ENCODE data around the gene PANK3. TPM values are rescaled to one million over a fixed set of nuclear protein-coding genes. Genes with fewer than 3 reads are reported as not detected.

The PANK3 gene
- total and polyA plus RNA-seq, 2 donors (not counting 1 experiment from before 2014, with no cell fraction given), result 26.9 to 41.5 TPM

- H3K4me2 ChIP-seq (ENCODE audit: extremely low read depth, insufficient read depth, low read length), result no peak within 1 kb of the TSS
- peaks cover 20% of the 10 kb centered on the region for H3K27me3 ChIP-seq (ENCODE audit: control insufficient read depth, insufficient read depth, low read length)
- H3K79me2 ChIP-seq (ENCODE audit: control insufficient read depth, insufficient read depth, low read length), result no peaks in the 10 kb centered on the region
- no peak within 1 kb of the TSS for H3K27ac ChIP-seq (ENCODE audit: insufficient read depth, low read length)
- H3K9ac ChIP-seq (ENCODE audit: insufficient read depth, low read length), result no peak within 1 kb of the TSS
- no peak within 1 kb of the TSS for H2AFZ ChIP-seq (ENCODE audit: low read length)
- peak within 1 kb of the TSS in 2 of 4 experiments; percentile 17 to 49 for H3K4me3 ChIP-seq (replicated peaks in 1 of 4; ENCODE audit: control extremely low read depth in 1 of 4, insufficient read depth in 1 of 4, low read depth in 3 of 4, low read length in 4 of 4)
- H3K9me3 ChIP-seq (ENCODE audit: control insufficient read depth, insufficient read depth, low read depth, low read length), result no peaks in the 10 kb centered on the region
- peak; percentile 22 to 43 for DNase-seq (ENCODE audit: low read depth in 2 of 2)
- TF ChIP-seq EZH2 (IDR thresholded peaks at IDR 0.05; ENCODE audit: low read length, missing control alignments), result peak; percentile 85
- TF ChIP-seq CTCF (conservative IDR thresholded peaks at IDR 0.05 in 1 of 2, IDR thresholded peaks at IDR 0.05 in 1 of 2; ENCODE audit: low read depth in 1 of 2, low read length in 2 of 2), result no peak
- H4K20me1 ChIP-seq (ENCODE audit: control insufficient read depth, extremely low read depth, insufficient read depth, low read length), result no peaks in the 10 kb centered on the region
- no peaks in the 10 kb centered on the region for H3K4me1 ChIP-seq (ENCODE audit: control insufficient read depth, extremely low read depth, insufficient read depth, low read length)
- H3K36me3 ChIP-seq (ENCODE audit: control insufficient read depth, insufficient read depth, low read length), result no peaks in the 10 kb centered on the region
Observed at GRCh38 chr5:168528521-168529373, 50.4 kb downstream of the PANK3 start, which contains the start of gene FBLL1. TSS of gene FBLL1 (plus strand) at chr5:168529305. CDS start at chr5:168529505, 200 bp downstream.

- no peak for DNase-seq (ENCODE audit: low read depth in 2 of 2)
- Histone ChIP-seq H3K4me1 (ENCODE audit: control insufficient read depth, extremely low read depth, insufficient read depth, low read length) (no peaks in the 10 kb centered on the region), H3K27ac (ENCODE audit: insufficient read depth, low read length) (no peak overlapping the region), H4K20me1 (ENCODE audit: control insufficient read depth, extremely low read depth, insufficient read depth, low read length) (no peaks in the 10 kb centered on the region), H3K9ac (ENCODE audit: insufficient read depth, low read length) (no peak overlapping the region), H3K27me3 (ENCODE audit: control insufficient read depth, insufficient read depth, low read length) (peaks cover 20% of the 10 kb centered on the region), H2AFZ (ENCODE audit: low read length) (no peak overlapping the region), H3K36me3 (ENCODE audit: control insufficient read depth, insufficient read depth, low read length) (no peaks in the 10 kb centered on the region), H3K4me3 (replicated peaks in 1 of 4; ENCODE audit: control extremely low read depth in 1 of 4, insufficient read depth in 1 of 4, low read depth in 3 of 4, low read length in 4 of 4) (no peak overlapping the region), H3K79me2 (ENCODE audit: control insufficient read depth, insufficient read depth, low read length) (no peaks in the 10 kb centered on the region), H3K4me2 (ENCODE audit: extremely low read depth, insufficient read depth, low read length) (no peak overlapping the region), H3K9me3 (ENCODE audit: control insufficient read depth, insufficient read depth, low read depth, low read length) (no peaks in the 10 kb centered on the region)
- TF ChIP-seq EZH2 (IDR thresholded peaks at IDR 0.05; ENCODE audit: low read length, missing control alignments) (no peak), CTCF (conservative IDR thresholded peaks at IDR 0.05 in 1 of 2, IDR thresholded peaks at IDR 0.05 in 1 of 2; ENCODE audit: low read depth in 1 of 2, low read length in 2 of 2) (no peak)
Observed at GRCh38 chr5:168527756-168528295, 51.3 kb downstream of the PANK3 start.

GRCh38 chr5:168525856-168526255 lies 53.3 kb downstream of the PANK3 start:
- H3K4me1 ChIP-seq (ENCODE audit: control insufficient read depth, extremely low read depth, insufficient read depth, low read length), result no peaks in the 10 kb centered on the region
- no peak overlapping the region for H3K4me2 ChIP-seq (ENCODE audit: extremely low read depth, insufficient read depth, low read length)
- H3K27ac ChIP-seq (ENCODE audit: insufficient read depth, low read length), result no peak overlapping the region
- H3K36me3 ChIP-seq (ENCODE audit: control insufficient read depth, insufficient read depth, low read length), result no peaks in the 10 kb centered on the region
- H3K4me3 ChIP-seq (replicated peaks in 1 of 4; ENCODE audit: control extremely low read depth in 1 of 4, insufficient read depth in 1 of 4, low read depth in 3 of 4, low read length in 4 of 4), result no peak overlapping the region
- peaks cover 17% of the 10 kb centered on the region for H3K27me3 ChIP-seq (ENCODE audit: control insufficient read depth, insufficient read depth, low read length)
- TF ChIP-seq CTCF (conservative IDR thresholded peaks at IDR 0.05 in 1 of 2, IDR thresholded peaks at IDR 0.05 in 1 of 2; ENCODE audit: low read depth in 1 of 2, low read length in 2 of 2) (no peak), EZH2 (IDR thresholded peaks at IDR 0.05; ENCODE audit: low read length, missing control alignments) (no peak)
- no peak overlapping the region for H2AFZ ChIP-seq (ENCODE audit: low read length)
- no peak for DNase-seq (ENCODE audit: low read depth in 2 of 2)
- no peaks in the 10 kb centered on the region for H4K20me1 ChIP-seq (ENCODE audit: control insufficient read depth, extremely low read depth, insufficient read depth, low read length)
- H3K9me3 ChIP-seq (ENCODE audit: control insufficient read depth, insufficient read depth, low read depth, low read length), result no peaks in the 10 kb centered on the region
- no peaks in the 10 kb centered on the region for H3K79me2 ChIP-seq (ENCODE audit: control insufficient read depth, insufficient read depth, low read length)
- H3K9ac ChIP-seq (ENCODE audit: insufficient read depth, low read length), result no peak overlapping the region

Data from fibroblast of lung (primary cell).